A549 (cell line): Measurements from ENCODE around the gene KCNJ6.

ENCODE experiments used
- REST ChIP-seq: fragments of 200-600 bp; sonication (generic); IDR thresholded peaks from 2 replicates; pipeline ENCODE4 v1.6.1; 2016; ENCODE audit warnings: antibody characterized with exemption, mild to moderate bottlenecking, moderate library complexity
- SMC3 ChIP-seq: fragments of >200 bp; sonication (Bioruptor Twin); formaldehyde crosslinking; IDR thresholded peaks from 3 replicates; pipeline ENCODE4 v1.6.1; 2018; ENCODE audit warnings: inconsistent platforms

DNA sequence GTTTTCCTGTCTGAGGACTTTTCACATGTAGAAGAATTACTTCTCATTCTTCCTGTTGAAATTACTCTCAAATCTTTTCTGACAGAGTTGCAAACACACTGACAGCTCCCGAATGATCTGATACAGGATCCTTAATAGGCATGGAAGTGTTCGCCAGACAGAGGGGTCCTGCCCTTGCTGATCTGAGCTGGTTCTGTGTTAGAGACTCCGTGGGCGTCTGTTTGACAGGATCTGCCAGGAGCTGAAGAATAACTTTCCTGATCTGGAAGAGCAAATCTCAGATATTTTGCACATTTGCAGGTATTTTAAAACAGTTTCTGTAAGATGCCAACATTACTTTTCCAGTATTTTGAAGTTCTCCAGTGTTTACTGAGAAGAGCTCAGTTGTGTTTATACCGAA lies 347.3 kb downstream of the KCNJ6 start:
- TF ChIP-seq SMC3: no peak
- no peak for TF ChIP-seq REST
